Measurements from ENCODE around the gene ZFY. TPM values are rescaled to one million over a fixed set of nuclear protein-coding genes. Genes with fewer than 3 reads are reported as not detected.

ZFY gene
- total RNA-seq (2021) (not detected in 2 replicates), Bru-seq, nascent RNA (not detected), BruChase-seq, experiment 1, labeled RNA remaining after a 2-hour chase (not detected), BruChase-seq, experiment 2, labeled RNA remaining after a 6-hour chase (not detected)
- long read RNA-seq: 0 reads

DNA sequence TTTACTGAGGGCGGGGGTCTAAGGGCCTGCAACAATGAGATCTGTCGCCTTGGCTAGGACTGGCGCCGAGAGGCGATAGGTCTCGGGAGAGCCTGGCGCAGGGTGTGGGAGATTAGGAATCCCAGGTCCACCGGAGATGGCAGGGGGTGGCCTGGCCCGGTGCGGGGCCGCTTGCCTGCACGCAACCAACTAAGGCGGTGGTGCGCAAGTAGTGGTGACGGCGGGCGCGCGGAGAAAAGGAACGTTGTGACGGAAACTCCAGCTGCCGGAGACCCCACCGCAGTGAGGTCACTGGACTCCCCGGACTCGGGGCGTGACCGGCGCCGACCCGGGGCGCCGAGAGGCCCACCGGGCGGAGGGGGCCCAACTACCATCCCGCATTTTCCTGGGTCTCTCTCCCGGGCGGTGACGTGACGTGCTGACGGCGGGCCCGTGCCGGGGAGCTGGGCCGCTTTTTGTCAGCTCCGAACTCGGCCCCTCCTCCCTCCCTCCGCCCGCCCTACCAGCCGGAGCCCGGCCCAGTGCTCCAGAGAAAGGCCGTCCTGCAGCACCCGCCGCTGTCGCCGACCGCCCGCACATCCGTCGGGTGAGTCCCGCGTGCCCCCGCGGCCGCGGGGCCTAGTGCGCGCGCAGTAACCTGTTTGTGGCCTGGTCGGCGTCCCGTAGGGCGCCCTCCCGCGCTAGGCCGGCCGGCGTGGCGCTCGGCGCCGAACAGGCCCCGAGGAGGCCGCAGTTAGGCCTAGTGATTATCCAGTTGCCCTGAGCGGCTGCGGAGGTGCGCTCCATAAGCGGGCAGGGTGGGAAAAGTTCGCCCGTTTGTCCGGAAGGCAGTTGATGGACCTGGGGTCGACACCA is at the start of gene ZFY:
Gene ZFY (plus strand): TSS at position 521 of the 855 bp plus-strand sequence. CDS start 18,556 bp downstream, outside the sequence.
- no peaks in the 10 kb centered on the region for H3K36me3 ChIP-seq (ENCODE audit: insufficient read depth, low read length, poor library complexity, severe bottlenecking)
- no peak for TF ChIP-seq EZH2 (IDR thresholded peaks at IDR 0.05; ENCODE audit: borderline replicate concordance, low read depth, low read length, poor library complexity, severe bottlenecking)
- TF ChIP-seq, protein P1, sequence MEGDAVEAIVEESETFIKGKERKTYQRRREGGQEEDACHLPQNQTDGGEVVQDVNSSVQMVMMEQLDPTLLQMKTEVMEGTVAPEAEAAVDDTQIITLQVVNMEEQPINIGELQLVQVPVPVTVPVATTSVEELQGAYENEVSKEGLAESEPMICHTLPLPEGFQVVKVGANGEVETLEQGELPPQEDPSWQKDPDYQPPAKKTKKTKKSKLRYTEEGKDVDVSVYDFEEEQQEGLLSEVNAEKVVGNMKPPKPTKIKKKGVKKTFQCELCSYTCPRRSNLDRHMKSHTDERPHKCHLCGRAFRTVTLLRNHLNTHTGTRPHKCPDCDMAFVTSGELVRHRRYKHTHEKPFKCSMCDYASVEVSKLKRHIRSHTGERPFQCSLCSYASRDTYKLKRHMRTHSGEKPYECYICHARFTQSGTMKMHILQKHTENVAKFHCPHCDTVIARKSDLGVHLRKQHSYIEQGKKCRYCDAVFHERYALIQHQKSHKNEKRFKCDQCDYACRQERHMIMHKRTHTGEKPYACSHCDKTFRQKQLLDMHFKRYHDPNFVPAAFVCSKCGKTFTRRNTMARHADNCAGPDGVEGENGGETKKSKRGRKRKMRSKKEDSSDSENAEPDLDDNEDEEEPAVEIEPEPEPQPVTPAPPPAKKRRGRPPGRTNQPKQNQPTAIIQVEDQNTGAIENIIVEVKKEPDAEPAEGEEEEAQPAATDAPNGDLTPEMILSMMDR (conservative IDR thresholded peaks at IDR 0.05; ENCODE audit: low read depth, low read length): no peak
- BruUV-seq (replicated peaks): no TSS peak
- ChIA-PET POLR2A (ENCODE audit: low non-redundant PET) (no interaction called here), CTCF (no interaction called here)
- no peak within 1 kb of the TSS for H3K27ac ChIP-seq (ENCODE audit: low read depth, low read length, poor library complexity, severe bottlenecking)
- no peak within 1 kb of the TSS for H3K4me3 ChIP-seq (ENCODE audit: low read depth, low read length, poor library complexity, severe bottlenecking)
- H3K4me1 ChIP-seq (ENCODE audit: insufficient read depth, low read length, poor library complexity, severe bottlenecking): no peaks in the 10 kb centered on the region
- no peaks in the 10 kb centered on the region for H3K9me3 ChIP-seq (ENCODE audit: low read depth, low read length, poor library complexity, severe bottlenecking)
- intact Hi-C loops (cut with micrococcal nuclease; ENCODE audit: unreplicated experiment): no loop called here
- H3K27me3 ChIP-seq (replicated peaks; ENCODE audit: insufficient read depth, low read depth, low read length, poor library complexity): no peaks in the 10 kb centered on the region
- DNase-seq (ENCODE audit: low spot score): no peak

- BruUV-seq (replicated peaks): no TSS peak
These were observed 49.3 kb upstream of the ZFY start for GRCh38 chrY:2885880-2886279.

GRCh38 chrY:2887386-2887785 is 47.8 kb upstream of the ZFY start:
- ChIA-PET CTCF (no interaction called here), POLR2A (ENCODE audit: low non-redundant PET) (no interaction called here)
- Histone ChIP-seq H3K9me3 (ENCODE audit: low read depth, low read length, poor library complexity, severe bottlenecking) (no peaks in the 10 kb centered on the region), H3K27ac (ENCODE audit: low read depth, low read length, poor library complexity, severe bottlenecking) (no peak overlapping the region), H3K4me3 (ENCODE audit: low read depth, low read length, poor library complexity, severe bottlenecking) (no peak overlapping the region), H3K4me1 (ENCODE audit: insufficient read depth, low read length, poor library complexity, severe bottlenecking) (no peaks in the 10 kb centered on the region), H3K27me3 (replicated peaks; ENCODE audit: insufficient read depth, low read depth, low read length, poor library complexity) (no peaks in the 10 kb centered on the region), H3K36me3 (ENCODE audit: insufficient read depth, low read length, poor library complexity, severe bottlenecking) (no peaks in the 10 kb centered on the region)
- no peak for DNase-seq (ENCODE audit: low spot score)
- no TSS peak for BruUV-seq (replicated peaks)
- intact Hi-C loops (cut with micrococcal nuclease; ENCODE audit: unreplicated experiment): no loop called here
- TF ChIP-seq EZH2 (IDR thresholded peaks at IDR 0.05; ENCODE audit: borderline replicate concordance, low read depth, low read length, poor library complexity, severe bottlenecking): no peak
- TF ChIP-seq, protein P1 (conservative IDR thresholded peaks at IDR 0.05; ENCODE audit: low read depth, low read length): no peak

More at GRCh38 chrY:2885880-2886279, 49.3 kb upstream of the ZFY start:
- no peaks in the 10 kb centered on the region for H3K36me3 ChIP-seq (ENCODE audit: insufficient read depth, low read length, poor library complexity, severe bottlenecking)
- DNase-seq (ENCODE audit: low spot score): no peak
- POLR2A ChIA-PET (ENCODE audit: low non-redundant PET): no interaction called here
- intact Hi-C loops (cut with micrococcal nuclease; ENCODE audit: unreplicated experiment): no loop called here
- no peaks in the 10 kb centered on the region for H3K4me1 ChIP-seq (ENCODE audit: insufficient read depth, low read length, poor library complexity, severe bottlenecking)
- no peak overlapping the region for H3K4me3 ChIP-seq (ENCODE audit: low read depth, low read length, poor library complexity, severe bottlenecking)
- TF ChIP-seq, protein P1 (conservative IDR thresholded peaks at IDR 0.05; ENCODE audit: low read depth, low read length): no peak
- TF ChIP-seq EZH2 (IDR thresholded peaks at IDR 0.05; ENCODE audit: borderline replicate concordance, low read depth, low read length, poor library complexity, severe bottlenecking): no peak
- CTCF ChIA-PET: no interaction called here
- no peaks in the 10 kb centered on the region for H3K27me3 ChIP-seq (replicated peaks; ENCODE audit: insufficient read depth, low read depth, low read length, poor library complexity)
- no peaks in the 10 kb centered on the region for H3K9me3 ChIP-seq (ENCODE audit: low read depth, low read length, poor library complexity, severe bottlenecking)
- H3K27ac ChIP-seq (ENCODE audit: low read depth, low read length, poor library complexity, severe bottlenecking): no peak overlapping the region
